Left ventricle myocardium inferior (tissue), 1 donor: ENCODE measurements around the gene ZNF792. TPM values are rescaled to one million over a fixed set of nuclear protein-coding genes. Genes with fewer than 3 reads are reported as not detected.
"Not testable (repeated sequence)": the region's sequence is repeated elsewhere in the genome, so short reads cannot be mapped to it uniquely, and the experiment has no call there.

Source experiments
- DNase-seq: peaks from one replicate; pipeline ENCODE4 v3.0.0-alpha.2; 2020
- H3K27ac ChIP-seq: fragments of 200-600 bp; replicated peaks from 2 replicates; pipeline ENCODE4 v1.8.0; 2021
- H3K27me3 ChIP-seq: fragments of 200-600 bp; 2 replicates; pipeline ENCODE4 v1.8.0; 2021; ENCODE audit warnings: low read depth
- H3K36me3 ChIP-seq: fragments of 200-600 bp; 2 replicates; pipeline ENCODE4 v1.8.0; 2021
- H3K4me1 ChIP-seq: fragments of 200-600 bp; 2 replicates; pipeline ENCODE4 v1.8.0; 2021
- H3K4me3 ChIP-seq: fragments of 200-600 bp; 2 replicates; pipeline ENCODE4 v1.8.0; 2021; ENCODE audit warnings: mild to moderate bottlenecking, moderate library complexity
- H3K9me3 ChIP-seq: fragments of 200-600 bp; replicated peaks from 2 replicates; pipeline ENCODE4 v1.8.0; 2021
- CTCF ChIP-seq: fragments of 200-600 bp; IDR thresholded peaks from 2 replicates; pipeline ENCODE4 v1.8.0; 2021; ENCODE audit warnings: antibody characterized with exemption, mild to moderate bottlenecking, borderline replicate concordance
- intact Hi-C: fragments of 100-400 bp; cut with micrococcal nuclease; formaldehyde crosslinking; loops from one replicate; pipeline ENCODE4 v1.11.0; 2022
- total RNA-seq: library from RNA; stranded (reverse); fragmentation: NEBNext Ultra II Directional; extraction: Animal tissue kit (Norgen Biotek cat#: 25700); gene quantifications from one replicate; pipeline ENCODE4 v1.2.1, GENCODE V29; 2021
- donor health status: DM: no; HTN: yes; CAD: no; lungs with severe emphysema.

ZNF792 gene
- total RNA-seq, 1 donor from 2014 or later, result 3.2 TPM

GRCh38 chr19:34972163-34972705 lies 8.2 kb upstream of the ZNF792 start:
- intact Hi-C loops, result loop anchor here (2.0 kb wide), 1 partner anchor 41 kb away; no protein-coding TSS in a partner anchor
- H3K27me3 ChIP-seq, result no peaks in the 10 kb centered on the region
- TF ChIP-seq CTCF, result no peak
- no peak for DNase-seq
- no peaks in the 10 kb centered on the region for H3K36me3 ChIP-seq
- H3K27ac ChIP-seq, result no peak overlapping the region
- peaks cover 4% of the 10 kb centered on the region for H3K4me1 ChIP-seq
- H3K9me3 ChIP-seq, result peaks cover 17% of the 10 kb centered on the region
- H3K4me3 ChIP-seq, result no peak overlapping the region

GRCh38 chr19:34970185-34970780 lies 6.3 kb upstream of the ZNF792 start:
- H3K4me3 ChIP-seq, H3K27ac ChIP-seq, DNase-seq, intact Hi-C loops, H3K36me3 ChIP-seq, H3K4me1 ChIP-seq, H3K27me3 ChIP-seq: not testable (repeated sequence)
- peaks cover 13% of the 10 kb centered on the region for H3K9me3 ChIP-seq

GRCh38 chr19:34969721-34970120 lies 5.7 kb upstream of the ZNF792 start:
- DNase-seq, result no peak
- Histone ChIP-seq H3K27ac (no peak overlapping the region), H3K4me3 (no peak overlapping the region), H3K27me3 (no peaks in the 10 kb centered on the region), H3K9me3 (peaks cover 13% of the 10 kb centered on the region), H3K4me1 (peaks cover 4% of the 10 kb centered on the region), H3K36me3 (no peaks in the 10 kb centered on the region)
- no peak for TF ChIP-seq CTCF
- intact Hi-C loops, result no loop called here

- H3K9me3 ChIP-seq, result peaks cover 13% of the 10 kb centered on the region
- no peak overlapping the region for H3K4me3 ChIP-seq
- peaks cover 18% of the 10 kb centered on the region for H3K4me1 ChIP-seq
- H3K27ac ChIP-seq, result no peak overlapping the region
- intact Hi-C loops, result no loop called here
- no peaks in the 10 kb centered on the region for H3K36me3 ChIP-seq
- DNase-seq, result no peak
- TF ChIP-seq CTCF, result no peak
- no peaks in the 10 kb centered on the region for H3K27me3 ChIP-seq
These were observed 3.5 kb upstream of the ZNF792 start for GRCh38 chr19:34967551-34967950.

- H3K27me3 ChIP-seq, H3K27ac ChIP-seq, intact Hi-C loops, H3K4me3 ChIP-seq, DNase-seq: not testable (repeated sequence)
- peaks cover 28% of the 10 kb centered on the region for H3K9me3 ChIP-seq
- peaks cover 14% of the 10 kb centered on the region for H3K36me3 ChIP-seq
- peaks cover 32% of the 10 kb centered on the region for H3K4me1 ChIP-seq
These were observed 1.5 kb upstream of the ZNF792 start for GRCh38 chr19:34965505-34965904.

- peak overlapping the region; percentile 89 for H3K27ac ChIP-seq
- H3K27me3 ChIP-seq, result no peaks in the 10 kb centered on the region
- peak overlapping the region; percentile 97 for H3K4me3 ChIP-seq
- H3K4me1 ChIP-seq, result peaks cover 32% of the 10 kb centered on the region
- H3K9me3 ChIP-seq, result peaks cover 37% of the 10 kb centered on the region
- no peak for DNase-seq
- TF ChIP-seq CTCF, result no peak
- H3K36me3 ChIP-seq, result peaks cover 23% of the 10 kb centered on the region
- intact Hi-C loops, result no loop called here
These were observed 569 bp upstream of the ZNF792 start for GRCh38 chr19:34964598-34964997.
